Fibroblast of skin of scalp (primary cell): ENCODE measurements around the gene TRIM27.
A peak's percentile ranks its signal among the peaks of the same experiment; 100 is the strongest.
"Not testable (repeated sequence)": the region's sequence is repeated elsewhere in the genome, so short reads cannot be mapped to it uniquely, and the experiment has no call there.

Experiments
- DNase-seq: peaks from one replicate; pipeline ENCODE4 v3.0.0-alpha.2; 2013

The TRIM27 gene

GRCh38 chr6:28895131-28895812 lies 28.5 kb downstream of the TRIM27 start:
- DNase-seq: peak; percentile 97

DNA sequence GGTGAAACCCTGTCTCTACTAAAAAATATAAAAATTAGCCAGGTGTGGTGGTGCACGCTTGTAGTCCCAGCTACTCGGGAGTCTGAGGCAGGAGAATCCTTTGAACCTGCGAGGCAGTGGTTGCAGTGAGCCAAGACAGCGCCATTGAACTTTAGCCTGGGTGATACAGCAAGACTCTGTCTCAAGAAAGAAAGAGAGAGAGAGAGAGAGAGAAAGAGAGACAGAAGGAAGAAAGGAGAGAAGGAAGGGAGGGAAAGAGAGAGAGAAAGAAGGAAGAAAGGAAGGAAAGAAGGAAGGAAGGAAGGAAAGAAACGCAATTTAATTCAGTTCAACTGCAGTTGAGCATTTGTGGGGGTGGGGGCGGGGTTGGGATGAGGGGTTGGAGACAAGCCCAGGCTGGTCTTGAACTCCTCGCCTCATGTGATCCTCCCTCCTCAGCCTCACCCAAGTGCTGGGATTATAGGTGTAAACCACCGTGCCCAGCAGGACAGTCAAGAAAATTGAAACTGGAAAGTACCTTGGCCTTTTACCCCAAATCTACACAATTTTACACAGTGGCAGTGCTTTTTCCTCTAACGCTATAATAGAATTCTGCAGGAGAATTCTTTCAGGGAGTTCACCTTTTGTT lies 30.5 kb downstream of the TRIM27 start:
- DNase-seq: no peak

GRCh38 chr6:28892525-28892924 lies 31.3 kb downstream of the TRIM27 start:
- DNase-seq: no peak

DNA sequence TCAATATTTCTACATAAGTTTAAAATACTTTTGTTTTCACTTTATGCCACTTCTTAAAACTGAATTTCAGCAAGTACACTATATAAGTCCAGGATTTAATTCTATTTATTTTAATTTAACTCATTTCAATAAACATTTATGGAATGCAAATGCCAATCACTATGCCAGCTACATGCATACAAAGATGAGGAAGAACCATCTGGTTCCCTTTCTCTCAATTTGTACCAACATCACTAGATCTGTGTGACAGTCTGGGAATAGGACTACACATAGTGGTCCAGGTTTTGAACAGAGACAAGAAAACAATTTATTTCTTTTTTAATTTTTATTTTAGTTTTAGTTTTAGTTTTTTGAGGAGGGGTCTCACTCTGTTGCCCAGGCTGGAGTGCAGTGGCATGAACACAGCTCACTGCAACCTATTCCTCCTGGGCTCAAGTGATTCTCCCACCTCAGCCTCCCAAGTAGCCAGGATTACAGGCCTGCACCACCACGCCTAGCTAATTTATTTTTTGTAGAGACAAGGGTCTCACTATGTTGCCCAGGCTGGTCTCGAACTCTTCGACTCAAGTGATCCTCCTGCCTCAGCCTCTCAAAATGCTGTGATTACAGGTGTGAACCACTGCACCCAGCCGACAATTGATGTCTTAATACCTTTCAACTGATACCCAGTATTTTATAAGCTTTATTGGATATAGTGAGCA lies 35.8 kb downstream of the TRIM27 start:
- no peak for DNase-seq

DNA sequence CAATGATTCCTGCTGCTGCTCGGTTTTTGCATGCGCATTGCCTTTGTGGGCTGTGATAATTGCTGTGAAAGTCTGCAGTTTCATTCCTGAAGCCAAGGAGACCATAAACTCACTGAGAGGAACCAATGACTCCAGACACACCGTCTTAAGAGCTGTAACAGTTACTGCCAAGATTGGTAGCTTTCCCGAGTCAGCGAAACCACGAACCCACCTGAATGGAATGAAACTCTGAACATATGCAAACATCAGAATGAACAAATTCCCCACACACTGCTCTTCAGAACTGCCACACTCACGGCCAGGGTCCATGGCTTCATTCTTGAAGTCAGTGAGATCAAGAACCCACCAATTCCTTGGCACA lies 37.7 kb downstream of the TRIM27 start:
- no peak for DNase-seq

DNA sequence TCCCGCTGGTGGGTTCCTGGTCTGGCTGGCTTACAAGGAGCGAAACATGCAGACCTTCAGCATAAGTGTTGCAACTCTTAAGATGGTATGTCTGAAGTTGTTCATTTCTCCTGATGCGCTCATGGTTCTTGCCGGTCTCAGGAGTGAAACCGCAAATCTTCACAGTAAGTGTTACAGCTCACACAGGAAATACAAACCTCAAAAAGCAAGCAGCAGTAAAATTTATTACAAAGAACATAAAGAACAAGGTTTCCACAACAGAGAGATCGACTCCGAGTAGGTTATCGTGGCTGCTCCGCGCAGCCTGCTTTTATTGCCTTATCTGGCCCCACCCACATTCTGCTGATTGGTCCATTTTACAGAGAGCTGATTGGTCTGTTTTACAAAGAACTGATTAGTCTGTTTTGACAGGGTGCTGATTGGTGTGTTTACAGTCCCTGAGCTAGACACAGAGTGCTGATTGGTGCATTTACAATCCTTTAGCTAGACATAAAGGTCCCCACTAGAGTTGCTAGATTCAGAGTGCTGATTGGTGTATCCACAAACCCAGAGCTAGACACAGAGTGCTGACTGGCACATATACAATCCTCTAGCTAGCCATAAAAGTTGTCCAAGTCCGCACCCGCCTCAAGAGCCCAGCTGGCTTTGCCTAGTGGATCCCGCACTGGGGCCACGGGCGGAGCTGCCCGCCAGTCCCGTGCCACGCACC lies 39.2 kb downstream of the TRIM27 start:
- no peak for DNase-seq

DNA sequence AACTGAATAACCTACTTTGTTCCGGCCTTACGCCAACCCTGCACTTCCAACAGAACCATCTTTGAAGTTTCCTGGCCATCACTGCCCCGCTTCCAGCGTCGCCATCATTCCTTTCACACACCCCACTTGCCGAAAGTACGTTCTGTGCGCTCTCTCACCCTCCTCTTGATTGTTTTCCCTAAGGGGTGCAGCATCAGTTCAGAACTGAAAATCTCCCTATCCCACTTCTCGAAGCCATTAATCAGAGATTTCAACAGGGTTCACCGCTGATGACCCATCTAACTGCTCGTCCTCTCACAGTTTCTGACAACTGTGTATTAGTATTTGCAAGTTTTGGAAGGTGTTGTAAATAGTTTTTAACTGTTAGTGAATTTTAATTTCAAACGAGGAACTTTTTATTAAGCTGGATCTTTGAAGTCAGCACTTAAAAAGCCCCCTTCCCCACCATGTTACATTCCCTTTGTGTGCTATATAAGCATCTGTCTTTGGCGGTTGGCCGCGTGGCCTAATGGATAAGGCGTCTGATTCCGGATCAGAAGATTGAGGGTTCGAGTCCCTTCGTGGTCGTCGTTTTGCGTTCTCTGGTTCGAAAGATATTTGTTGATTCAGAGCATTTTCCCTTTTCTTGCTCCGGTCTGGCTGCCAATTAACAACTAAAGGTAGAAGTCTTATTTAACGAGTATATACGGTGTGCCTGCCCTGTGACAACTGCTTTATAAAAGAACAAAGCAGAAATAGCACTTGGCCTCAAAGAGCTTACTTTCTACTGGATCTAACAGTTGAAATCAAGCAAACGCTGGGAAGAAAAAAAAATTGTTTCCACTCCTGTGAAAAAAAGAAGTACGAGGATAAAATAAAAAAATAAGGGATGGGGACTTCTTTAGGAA lies 42.6 kb downstream of the TRIM27 start:
- DNase-seq: peak; percentile 83

GRCh38 chr6:28880519-28880893 lies 43.3 kb downstream of the TRIM27 start:
- no peak for DNase-seq

GRCh38 chr6:28876710-28877109 lies 47.1 kb downstream of the TRIM27 start:
- DNase-seq: no peak

DNA sequence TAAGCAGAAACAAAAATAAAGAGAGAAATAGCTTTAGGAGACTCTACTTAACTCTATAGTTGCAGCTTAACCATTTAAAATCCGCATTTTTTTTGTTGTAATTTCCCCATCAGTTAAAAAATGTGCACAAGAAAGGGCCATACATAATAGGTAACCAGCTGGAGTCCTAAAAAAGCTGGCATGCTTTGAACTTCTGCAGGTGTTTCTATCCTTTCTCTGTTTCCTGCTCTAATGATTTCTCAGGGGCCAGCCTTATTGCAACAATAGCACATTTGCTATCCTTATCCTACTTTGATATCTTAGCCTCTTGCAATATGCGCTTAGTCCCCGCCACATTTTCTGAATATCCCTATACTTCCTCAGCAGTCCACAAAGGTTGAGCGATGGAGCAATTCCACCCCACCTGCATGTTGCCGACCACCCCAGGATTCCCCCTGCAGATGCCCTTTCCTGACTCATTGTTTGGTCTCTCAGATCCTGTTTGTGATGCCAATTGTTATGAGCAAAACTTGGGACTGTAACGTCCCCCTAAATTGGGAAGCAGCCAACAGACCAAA lies 48.5 kb downstream of the TRIM27 start:
- no peak for DNase-seq

GRCh38 chr6:28872157-28872817 lies 51.5 kb downstream of the TRIM27 start:
- not testable (repeated sequence) for DNase-seq

DNA sequence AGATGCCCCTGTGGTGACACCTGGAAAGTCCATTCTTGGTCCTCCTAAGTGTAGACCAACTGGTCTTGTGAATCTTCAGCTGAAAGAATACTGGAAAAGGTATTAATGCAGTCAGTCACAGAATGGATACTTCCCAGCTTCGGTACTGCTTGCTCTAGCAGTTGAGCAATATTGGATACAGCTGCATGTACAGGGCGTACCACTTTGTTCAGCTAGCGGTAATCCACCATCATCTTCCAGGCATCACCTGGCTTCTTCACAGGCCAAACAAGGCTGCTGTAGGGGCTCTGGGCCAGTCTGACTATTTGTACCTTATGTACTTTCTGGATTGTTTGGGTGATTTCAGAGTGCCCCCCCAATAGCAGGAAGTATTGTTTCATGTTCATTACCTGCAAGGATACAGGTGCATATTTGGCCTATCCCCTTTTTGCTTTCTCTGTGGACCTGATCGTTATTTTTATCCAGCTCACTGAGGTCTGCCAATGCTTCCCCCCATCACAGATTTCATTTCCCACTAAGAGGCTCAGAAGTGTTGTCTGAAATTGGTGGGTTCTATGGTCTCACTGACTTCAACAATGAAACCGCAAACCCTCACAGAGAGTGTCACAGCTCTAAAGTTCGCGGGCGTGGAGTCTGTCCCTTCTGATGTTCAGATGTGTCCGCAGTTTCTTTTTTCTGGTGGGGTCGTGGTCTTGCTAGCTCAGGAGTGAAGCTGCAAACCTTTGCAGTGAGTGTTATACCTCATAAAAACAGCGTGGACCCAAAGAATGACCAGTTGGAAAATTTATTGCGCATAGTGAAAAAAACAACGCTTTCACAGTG lies 52.2 kb downstream of the TRIM27 start:
- DNase-seq: no peak

GRCh38 chr6:28868873-28869272 lies 54.9 kb downstream of the TRIM27 start:
- DNase-seq: no peak

GRCh38 chr6:28867086-28867409 lies 56.7 kb downstream of the TRIM27 start:
- peak; percentile 8 for DNase-seq

DNA sequence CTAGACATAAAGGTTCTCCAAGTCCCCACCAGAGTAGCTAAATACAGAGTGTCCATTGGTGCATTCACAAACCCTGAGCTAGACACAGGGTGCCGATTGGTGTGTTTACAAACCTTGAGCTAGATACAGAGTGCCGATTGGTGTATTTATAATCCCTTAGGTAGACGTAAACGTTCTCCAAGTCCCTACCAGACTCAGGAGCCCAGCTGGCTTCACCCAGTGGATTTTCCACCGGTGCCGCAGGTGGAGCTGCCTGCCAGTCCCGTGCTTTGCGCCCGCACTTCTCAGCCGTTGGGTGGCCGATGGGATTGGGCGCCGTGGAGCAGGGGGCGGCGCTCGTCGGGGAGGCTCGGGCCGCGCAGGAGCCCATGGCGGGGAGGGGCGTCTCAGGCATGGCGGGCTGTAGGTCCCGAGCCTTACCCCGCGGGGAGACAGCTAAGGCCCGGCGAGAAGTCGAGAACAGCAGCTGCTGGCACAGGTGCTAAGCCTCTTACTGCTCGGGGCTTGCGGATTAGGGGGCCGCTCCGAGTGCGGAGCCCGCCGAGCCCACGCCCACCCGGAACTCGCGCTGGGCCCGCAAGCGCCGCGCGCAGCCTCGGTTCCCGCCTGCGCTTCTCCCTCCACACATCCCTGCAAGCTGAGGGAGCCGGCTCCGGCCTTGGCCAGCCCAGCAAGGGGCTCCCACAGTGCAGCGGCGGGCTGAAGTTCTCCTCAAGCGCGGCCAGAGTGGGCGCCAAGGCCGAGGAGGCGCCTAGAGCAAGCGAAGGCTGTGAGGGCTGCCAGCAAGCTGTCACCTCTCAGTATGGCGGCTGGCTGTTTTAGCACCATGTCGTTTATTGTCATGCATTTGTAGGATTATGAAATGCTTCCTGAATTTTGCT lies 57.3 kb downstream of the TRIM27 start:
- DNase-seq: peak; percentile 54

DNA sequence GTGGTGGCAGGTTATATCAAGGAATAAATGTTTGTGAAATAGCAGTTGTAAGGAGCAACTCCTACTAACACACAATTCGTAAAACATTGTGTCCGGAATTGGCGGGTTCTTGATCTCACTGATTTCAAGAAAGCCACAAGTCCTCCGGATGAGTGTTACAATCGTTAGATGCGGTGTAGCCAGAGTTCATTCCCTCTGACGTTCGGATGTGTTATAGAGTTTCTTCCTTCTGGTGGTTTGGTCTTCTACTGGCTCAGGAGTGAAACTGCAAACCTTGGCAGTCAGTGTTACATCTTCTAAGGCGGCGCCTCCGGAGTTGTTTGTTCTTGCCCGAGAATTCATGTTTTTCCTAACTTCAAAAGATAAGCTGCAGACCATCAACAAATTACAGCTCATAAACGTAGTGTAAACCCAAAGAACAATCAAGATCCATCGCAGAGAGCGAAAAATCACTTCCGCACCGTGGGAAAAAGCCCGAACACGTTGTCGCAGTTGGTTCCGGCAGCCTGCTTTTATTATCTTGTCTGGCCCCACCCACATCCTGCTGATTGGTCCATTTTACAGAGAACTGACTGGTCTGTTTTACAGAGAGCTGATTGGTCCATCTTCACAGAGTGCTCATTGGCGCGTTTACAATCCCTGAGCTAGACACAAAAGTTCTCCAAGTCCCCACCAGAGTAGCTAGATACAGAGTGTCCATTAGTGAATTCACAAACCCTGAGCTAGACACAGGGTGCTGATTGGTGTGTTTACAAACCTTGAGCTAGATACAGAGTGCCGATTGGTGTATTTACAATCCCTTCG lies 58.2 kb downstream of the TRIM27 start:
- peak; percentile 48 for DNase-seq

GRCh38 chr6:28864326-28864923 lies 59.4 kb downstream of the TRIM27 start:
- no peak for DNase-seq

- peak; percentile 85 for DNase-seq
Observed at GRCh38 chr6:28863604-28864325, 60.0 kb downstream of the TRIM27 start.
